ENCODE results near the gene ATG4B.
A peak's percentile ranks its signal among the peaks of the same experiment; 100 is the strongest.

The ATG4B gene

DNA sequence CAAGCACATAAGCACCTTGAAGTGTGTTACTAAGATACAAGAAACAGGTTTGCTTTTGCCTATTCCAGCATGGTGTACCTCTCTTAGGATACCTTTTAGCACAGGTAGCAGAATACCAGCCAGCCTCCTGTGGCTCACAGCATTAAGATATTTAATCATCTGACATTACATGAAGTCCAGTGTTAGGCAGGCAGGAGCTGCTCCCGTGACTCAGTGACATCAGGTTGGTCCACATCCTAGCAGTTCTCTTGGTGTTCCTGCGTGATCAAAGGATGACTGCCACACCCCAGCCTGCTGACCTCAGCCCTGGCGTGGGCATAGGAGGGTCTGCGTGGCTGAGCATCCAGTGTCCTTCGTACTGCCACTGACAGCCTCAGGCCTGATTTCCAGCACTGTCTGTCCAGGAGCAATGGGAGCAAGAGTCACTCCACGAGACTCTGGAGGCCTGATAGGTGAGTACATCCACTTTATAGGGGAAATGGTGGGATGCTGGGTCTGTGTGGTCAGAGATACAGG, 52.8 kb downstream of the ATG4B start:
- DNase-seq (ENCODE audit: low read depth, low spot score): no peak

- DNase-seq (ENCODE audit: low read depth, low spot score): peak; percentile 90
Measured at GRCh38 chr2:241692448-241692847, 55.0 kb downstream of the ATG4B start.

GRCh38 chr2:241695651-241696050, 58.2 kb downstream of the ATG4B start:
- DNase-seq (ENCODE audit: low read depth, low spot score): no peak

GRCh38 chr2:241701149-241701398, 63.6 kb downstream of the ATG4B start:
- DNase-seq (ENCODE audit: low read depth, low spot score): no peak

DNA sequence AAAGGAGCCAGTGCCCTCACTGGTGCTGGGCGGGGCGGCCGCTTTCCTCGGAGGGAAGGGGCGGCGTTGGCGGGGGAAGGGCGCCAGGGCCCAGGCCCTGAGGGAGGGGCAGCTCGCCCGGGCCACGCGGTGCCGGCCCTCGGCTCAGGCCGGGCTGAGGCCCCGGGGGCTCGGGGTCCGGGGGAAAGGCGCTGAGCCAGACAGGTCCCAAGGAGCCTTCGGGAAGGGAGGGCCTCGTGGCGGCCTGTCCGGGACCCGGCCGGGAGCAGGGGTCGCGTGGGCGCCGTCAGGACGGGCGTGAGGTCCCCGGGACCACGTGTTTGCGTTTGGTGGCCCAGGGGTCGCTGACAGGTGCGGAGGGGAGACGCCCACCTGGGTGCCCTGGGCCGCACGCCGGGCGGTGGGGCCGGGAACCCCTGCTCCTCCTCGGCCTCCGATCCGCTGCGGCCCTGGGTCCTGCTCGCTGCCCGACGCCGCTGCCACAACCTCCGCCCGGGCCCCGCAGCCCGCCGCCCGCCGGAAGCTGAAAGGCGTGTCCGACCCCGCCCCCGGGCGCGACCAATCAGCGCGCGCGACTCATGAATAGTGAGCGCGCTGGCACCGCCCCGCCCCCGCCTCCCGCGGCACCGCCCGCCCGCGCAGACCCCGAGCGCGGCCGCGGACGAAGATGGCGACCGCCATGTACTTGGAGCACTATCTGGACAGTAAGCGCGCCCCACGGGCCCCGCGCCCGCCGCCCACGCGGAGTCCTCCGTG, 64.1 kb downstream of the ATG4B start, which contains the start of gene ING5:
ING5 (plus strand) TSS at position 641 of the 756 bp plus-strand sequence; CDS start at position 668, 27 bp downstream.
- peak; percentile 99 for DNase-seq (ENCODE audit: low read depth, low spot score)

- DNase-seq (ENCODE audit: low read depth, low spot score): peak; percentile 93
Measured at GRCh38 chr2:241702155-241703031, 64.9 kb downstream of the ATG4B start.

GRCh38 chr2:241703032-241703604, 65.6 kb downstream of the ATG4B start:
- peak; percentile 49 for DNase-seq (ENCODE audit: low read depth, low spot score)

- no peak for DNase-seq (ENCODE audit: low read depth, low spot score)
Measured at GRCh38 chr2:241706537-241706936, 69.0 kb downstream of the ATG4B start.

DNA sequence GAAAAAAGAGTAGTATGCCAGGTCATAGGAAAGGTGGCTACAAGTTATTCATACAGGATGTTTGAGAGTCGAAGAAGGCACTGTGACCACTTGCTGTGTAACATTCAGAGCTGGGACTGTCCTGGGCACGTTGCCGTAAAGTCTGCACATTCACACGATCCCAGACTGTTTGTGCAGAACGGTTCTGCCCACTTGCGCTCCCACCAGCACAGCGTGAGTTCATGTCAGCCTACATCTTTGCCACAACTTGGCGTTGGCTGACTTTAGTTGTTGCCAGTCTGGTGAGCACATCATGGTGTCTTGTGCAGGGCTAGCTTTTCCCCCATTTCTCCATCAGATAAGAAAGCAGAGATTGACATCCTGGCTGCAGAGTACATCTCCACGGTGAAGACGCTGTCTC, 71.4 kb downstream of the ATG4B start:
- no peak for DNase-seq (ENCODE audit: low read depth, low spot score)

DNA sequence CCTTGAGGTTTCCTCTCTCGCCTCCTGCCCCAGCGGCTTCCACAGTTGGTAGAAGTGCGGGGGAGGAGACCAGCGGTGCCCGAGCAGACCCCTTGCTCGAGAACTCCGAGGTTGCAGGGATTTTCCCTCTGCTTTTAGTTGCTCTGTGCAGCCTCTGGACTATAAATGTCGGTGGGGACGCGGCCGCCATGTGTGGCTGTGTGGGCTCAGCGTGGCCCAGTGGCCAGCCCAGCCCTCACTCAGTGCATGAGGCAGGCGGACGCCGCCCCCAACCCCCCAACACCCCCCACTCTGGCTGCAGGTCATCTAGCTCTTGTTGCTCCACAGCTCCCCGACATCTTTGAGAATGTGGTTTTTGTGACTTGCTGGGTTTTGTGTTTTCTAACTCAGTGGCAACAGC, 81.6 kb downstream of the ATG4B start:
- DNase-seq (ENCODE audit: low read depth, low spot score): no peak

- no peak for DNase-seq (ENCODE audit: low read depth, low spot score)
Measured at GRCh38 chr2:241720099-241720498, 82.6 kb downstream of the ATG4B start.

GRCh38 chr2:241720560-241720959, 83.1 kb downstream of the ATG4B start:
- DNase-seq (ENCODE audit: low read depth, low spot score): no peak

- DNase-seq (ENCODE audit: low read depth, low spot score): no peak
Measured at GRCh38 chr2:241721852-241722251, 84.4 kb downstream of the ATG4B start.

DNA sequence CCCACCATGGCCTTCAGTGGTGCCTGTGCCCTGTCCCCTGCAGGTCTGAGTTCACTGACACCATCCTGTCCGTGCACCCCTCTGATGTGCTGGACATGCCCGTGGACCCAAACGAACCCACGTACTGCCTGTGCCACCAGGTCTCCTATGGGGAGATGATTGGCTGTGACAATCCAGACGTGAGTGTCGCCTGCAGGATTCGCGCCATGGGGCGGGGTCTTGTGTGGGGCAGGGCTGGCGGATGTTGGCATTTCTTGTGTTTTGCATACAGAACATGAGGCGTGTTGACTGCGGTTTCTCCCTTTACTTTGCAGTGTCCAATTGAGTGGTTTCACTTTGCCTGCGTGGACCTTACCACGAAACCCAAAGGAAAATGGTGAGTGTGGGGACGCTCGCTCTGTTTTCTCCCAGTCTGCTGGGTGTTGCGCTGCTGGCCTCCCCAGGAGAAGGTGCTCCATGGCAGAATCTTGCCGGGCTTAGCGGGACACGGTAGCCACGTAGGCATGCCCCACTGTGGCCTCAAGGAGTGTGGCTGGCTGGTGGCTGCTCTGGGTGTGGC, 85.5 kb downstream of the ATG4B start:
- DNase-seq (ENCODE audit: low read depth, low spot score): no peak
